NCI-H774 (cell line): ENCODE measurements around the gene NINL.
"Not testable (repeated sequence)": the region's sequence is repeated elsewhere in the genome, so short reads cannot be mapped to it uniquely, and the experiment has no call there.

ENCODE experiments used
- DNase-seq: peaks from one replicate; lab custom pipeline; 2025; lab: John Stamatoyannopoulos, UW

Gene NINL

GRCh38 chr20:25592135-25592852 is 7.0 kb upstream of the NINL start:
- no peak for DNase-seq

GRCh38 chr20:25590778-25591177 is 5.4 kb upstream of the NINL start:
- DNase-seq: not testable (repeated sequence)

GRCh38 chr20:25588491-25588890 is 3.2 kb upstream of the NINL start:
- no peak for DNase-seq

DNA sequence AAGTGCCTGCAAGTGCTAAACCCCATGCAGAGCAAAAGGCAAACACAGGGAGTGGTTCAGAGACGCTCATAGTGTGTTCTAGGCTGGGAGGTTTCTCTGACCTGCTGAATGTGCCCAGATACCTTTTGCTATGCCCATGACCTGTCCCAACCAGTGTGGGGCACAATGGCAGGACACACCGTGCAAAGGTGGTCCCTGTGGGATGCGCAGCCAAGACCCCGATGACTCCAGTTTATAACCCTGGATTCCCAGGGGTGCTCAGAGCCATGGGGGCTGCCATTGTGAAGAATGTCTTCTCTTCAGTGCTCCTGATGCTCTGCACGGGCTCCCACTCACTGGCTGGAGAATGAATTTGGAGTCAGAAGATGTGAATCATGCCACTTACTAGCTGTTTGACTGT is 2.2 kb upstream of the NINL start:
- DNase-seq: no peak

GRCh38 chr20:25586877-25587276 is 1.5 kb upstream of the NINL start:
- DNase-seq: no peak

DNA sequence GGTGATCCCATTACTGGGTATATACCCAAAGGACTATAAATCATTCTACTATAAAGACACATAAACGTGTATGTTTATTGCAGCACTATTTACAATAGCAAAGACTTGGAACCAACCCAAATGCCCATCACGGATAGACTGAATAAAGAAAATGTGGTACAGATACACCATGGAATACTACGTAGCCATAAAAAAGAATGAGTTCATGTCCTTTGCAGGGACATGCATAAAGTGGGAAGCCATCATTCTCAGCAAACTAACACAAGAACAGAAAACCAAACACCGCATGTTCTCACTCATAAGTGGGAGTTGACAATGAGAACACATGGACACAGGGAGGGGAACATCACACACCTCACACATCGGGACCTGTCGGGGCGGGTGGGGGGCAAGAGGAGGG is 1.7 kb downstream of the NINL start:
- DNase-seq: not testable (repeated sequence)

- no peak for DNase-seq
These were observed 4.6 kb downstream of the NINL start for GRCh38 chr20:25580711-25581110.

DNA sequence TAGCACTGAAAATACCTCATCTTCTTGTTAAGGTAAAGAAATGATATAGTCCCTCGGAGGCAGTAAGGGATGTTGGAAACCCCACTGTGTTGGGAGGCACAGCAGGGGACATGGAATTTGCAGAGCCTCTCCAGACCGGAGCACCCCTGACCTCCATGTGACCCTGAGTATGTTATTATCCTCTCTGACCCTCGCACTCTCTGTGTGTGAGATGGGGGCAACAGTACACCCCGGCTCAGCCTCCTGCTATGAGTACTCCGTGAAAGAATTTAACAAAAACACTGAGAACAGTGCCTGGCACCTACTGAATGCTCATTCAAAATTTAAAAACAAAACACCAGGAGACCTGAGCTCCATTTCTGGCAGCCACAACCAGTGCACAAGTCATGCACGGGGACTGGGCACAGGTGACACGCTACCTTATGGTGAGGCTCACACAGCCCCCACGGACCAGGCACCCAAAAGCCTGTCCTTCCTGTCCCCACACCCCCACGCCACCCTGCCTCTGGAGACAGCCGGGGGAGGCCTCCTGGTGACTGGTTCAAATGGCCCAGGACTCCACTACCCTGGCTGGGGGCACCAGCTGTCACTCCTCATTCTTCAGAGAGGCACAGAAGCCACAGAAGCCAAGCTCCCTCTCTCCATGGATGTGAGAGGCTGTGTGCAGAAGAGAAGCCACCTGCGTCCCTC is 6.1 kb downstream of the NINL start:
- no peak for DNase-seq

DNA sequence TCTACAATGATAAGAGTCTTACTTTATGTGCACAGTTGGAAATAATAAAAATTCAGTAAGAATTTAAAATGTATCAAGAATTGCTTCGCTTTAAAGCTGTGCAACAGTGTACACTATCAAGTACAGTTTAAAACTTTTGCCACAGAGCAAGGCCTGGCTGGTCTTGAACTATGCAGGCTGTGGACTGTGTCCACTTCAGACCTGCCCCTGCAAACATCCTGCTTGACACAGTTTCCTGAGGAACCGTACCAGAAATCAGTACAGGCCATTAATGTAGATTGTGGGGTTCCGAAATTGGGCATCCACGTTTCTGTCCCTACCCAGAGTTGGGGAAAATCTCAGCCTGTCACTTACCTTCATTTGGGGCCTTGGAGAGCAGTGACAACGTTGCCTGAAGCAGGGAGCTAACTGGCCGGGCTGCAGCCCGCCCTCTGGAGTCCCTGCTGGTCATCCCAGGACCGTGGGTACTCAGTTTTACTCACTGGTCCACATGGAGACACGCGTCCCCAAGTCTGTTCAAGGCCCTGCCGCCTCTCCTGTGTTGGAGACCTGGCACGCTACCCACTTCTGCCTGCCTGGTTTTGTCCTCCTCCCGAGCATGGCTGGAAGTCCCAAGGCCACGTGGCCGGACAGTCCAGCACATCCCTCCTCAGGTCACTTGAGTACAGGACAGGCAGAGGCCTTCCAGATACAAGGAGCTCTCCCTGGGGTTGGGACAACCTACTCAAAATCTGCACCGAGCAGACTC is 8.4 kb downstream of the NINL start:
- no peak for DNase-seq

GRCh38 chr20:25574411-25574810 is 10.9 kb downstream of the NINL start:
- DNase-seq: no peak

GRCh38 chr20:25573288-25574251 is 11.8 kb downstream of the NINL start:
- no peak for DNase-seq

- peak; percentile 37 for DNase-seq
These were observed 13.5 kb downstream of the NINL start for GRCh38 chr20:25571817-25572216.

GRCh38 chr20:25571240-25571639 is 14.1 kb downstream of the NINL start:
- no peak for DNase-seq

- DNase-seq: no peak
These were observed 15.2 kb downstream of the NINL start for GRCh38 chr20:25570148-25570530.

- DNase-seq: no peak
These were observed 18.0 kb downstream of the NINL start for GRCh38 chr20:25567286-25567685.

- no peak for DNase-seq
These were observed 18.5 kb downstream of the NINL start for GRCh38 chr20:25566821-25567220.

DNA sequence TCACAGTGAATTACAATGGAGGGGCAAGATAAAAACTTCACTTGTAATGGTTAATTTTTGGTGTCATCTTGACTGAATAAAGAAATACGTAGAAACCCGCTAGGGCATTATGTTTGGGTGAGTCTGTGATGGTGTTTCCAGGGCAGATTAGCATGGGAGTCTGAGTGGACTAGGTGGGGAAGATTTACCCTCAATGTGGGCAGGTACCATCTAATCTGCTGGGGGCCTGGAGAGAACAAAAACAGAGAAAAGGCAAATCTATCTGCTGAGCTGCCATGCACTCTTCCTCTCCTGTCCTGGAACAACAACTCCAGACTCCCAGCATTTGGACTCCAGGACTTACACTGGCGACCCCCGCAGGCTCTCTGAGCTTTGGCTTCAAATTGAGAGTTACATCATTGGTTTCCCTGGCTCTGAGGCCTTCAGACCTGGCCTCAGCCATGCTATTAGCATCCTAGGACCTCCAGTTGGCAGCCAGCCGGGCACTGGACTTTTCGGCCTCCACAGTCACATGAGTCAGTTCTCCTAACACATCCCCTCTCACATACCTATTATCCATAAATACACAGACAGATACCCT is 19.7 kb downstream of the NINL start:
- DNase-seq: no peak

GRCh38 chr20:25563876-25564275 is 21.5 kb downstream of the NINL start:
- DNase-seq: no peak

DNA sequence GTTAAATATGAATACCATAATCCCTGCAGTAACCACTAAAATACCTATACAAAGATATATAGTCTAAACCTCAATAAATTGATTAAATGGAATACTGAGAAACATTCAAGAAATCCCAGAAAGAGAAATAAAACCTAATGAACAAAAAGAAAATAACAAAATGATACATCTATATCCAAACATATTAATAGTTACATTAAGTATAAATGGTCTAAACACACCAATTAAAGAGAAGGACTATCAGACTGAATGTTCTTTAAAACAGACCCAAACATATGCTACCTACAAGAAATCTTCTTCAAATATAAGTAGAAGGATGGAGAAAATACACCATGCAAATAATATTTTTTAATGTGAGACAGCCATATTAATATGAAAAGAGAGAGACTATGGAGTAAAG is 22.0 kb downstream of the NINL start:
- no peak for DNase-seq

GRCh38 chr20:25561771-25562170 is 23.6 kb downstream of the NINL start:
- DNase-seq: not testable (repeated sequence)

DNA sequence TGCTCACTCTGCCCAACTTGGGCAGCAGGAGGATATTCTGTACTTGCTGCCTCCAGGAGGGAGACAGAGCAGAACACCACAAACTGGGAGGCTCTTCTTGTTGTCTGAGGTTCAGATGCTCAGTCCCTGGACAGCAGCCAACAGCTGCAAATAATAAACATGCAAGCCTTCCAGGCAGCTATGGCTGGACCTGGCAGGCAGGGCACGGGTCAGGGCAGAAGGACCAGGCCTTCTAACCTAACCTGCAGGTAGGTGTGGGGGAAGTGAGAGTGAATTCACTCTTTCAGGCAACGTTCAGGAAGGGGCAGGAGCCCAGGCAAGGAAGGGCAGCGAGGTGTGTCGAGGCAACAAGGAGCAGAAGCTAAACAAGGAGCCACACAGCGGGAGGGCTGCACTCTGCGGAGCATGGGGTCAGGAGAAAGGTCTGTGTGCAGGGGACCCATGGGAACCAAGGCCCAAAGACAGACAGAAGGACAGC is 31.5 kb downstream of the NINL start:
- DNase-seq: no peak
